ENCODE measurements around the gene SIGLEC7.

GRCh38 chr19:51181913-51182419 is 39.9 kb downstream of the SIGLEC7 start:
- no peak for TF ChIP-seq CTCF (IDR thresholded peaks at IDR 0.05; ENCODE audit: insufficient read depth, low read depth, low read length)
- TF ChIP-seq EZH2 (IDR thresholded peaks at IDR 0.05; ENCODE audit: insufficient read depth, low read length), result no peak

All from astrocyte (in vitro differentiated cells and primary cell).